ENCODE results near the gene ZFYVE28.

The ZFYVE28 gene

DNA sequence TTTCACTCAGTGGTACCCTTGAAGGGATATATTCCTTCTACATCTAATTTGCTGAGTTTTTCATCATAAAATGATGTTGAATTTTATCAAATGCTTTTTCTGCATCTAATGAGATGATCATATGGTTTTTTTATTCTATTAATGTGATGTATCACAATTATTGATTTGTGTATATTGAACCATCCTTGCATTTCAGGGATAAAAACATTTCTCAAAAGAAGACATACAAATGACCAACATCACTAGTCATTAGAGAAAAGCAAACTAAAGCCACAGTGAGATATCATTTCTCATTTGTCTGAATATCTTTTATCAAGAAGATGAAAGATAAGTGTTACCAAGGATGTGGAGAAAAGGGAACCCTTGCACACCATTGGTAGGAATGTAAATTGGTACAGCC lies 90.9 kb downstream of the ZFYVE28 start:
- no peak for DNase-seq

GRCh38 chr4:2324891-2325290 lies 93.6 kb downstream of the ZFYVE28 start:
- DNase-seq: no peak

DNA sequence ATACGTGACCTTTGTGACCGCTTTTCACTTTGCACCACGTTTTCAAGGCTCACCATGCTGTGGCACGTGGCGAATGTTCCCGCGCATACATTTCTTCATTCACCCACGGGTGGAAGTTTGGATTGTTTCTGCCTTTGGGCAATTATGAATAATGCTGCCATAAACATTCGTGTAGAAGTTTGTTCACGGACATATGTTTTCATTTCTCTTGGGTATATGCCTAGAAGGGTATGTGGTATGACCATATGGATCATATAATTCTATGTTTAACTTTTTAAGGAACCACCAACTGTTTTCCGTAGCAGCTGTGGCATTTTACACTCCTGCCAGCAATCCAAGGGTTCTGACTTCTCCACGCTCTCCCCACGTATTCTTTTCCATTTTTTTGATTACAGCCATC lies 95.6 kb downstream of the ZFYVE28 start:
- DNase-seq: no peak

GRCh38 chr4:2322227-2322626 lies 96.2 kb downstream of the ZFYVE28 start:
- no peak for DNase-seq

DNA sequence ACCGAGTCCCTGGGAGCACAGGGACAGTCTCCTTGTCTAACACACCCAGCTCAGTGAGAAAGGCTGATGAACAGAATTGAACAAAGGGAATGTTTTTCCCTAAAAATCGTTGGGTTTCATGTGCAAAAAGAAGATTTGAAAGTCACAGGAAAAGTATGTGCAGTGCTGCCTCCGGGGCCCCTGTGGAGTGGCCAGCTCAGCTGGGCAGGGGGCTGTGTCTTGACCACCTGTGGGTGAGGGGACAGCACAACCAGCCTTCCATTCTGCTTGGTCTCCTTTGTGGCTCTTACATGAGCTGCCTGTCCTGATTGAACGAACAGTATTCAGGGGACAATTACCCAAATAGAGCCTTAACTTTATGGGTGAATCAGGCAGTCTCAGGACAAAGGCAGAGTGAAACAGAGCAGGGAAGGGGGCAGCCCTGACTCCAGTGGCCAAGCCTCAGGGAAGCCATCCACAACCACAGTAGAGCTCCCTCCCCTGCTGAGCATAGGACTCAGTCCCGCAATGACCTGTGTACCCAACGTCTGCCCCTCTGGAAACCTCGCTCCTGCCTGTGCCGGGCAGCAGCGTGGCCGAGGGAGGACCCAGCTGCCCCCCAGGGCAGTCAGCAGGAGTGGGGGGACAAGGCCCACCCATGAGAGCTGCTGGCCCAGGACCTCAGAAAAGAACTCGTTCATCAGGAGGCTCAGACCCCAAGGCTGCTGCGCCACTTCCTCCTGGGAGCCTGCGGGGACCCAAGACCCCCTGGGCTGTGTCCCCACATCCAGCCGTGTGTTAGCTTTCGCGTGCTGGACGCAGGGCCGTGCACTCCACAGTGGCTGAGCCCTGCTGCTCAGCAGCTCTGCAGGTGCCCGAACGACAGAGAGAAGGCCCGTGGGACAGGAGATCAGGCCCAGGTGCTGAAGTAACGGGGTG lies 96.9 kb downstream of the ZFYVE28 start:
- DNase-seq: no peak

- DNase-seq: no peak
Observed at GRCh38 chr4:2320746-2321145, 97.7 kb downstream of the ZFYVE28 start.

GRCh38 chr4:2320152-2320551 lies 98.3 kb downstream of the ZFYVE28 start:
- DNase-seq: no peak

GRCh38 chr4:2318885-2319284 lies 99.6 kb downstream of the ZFYVE28 start:
- no peak for DNase-seq

DNA sequence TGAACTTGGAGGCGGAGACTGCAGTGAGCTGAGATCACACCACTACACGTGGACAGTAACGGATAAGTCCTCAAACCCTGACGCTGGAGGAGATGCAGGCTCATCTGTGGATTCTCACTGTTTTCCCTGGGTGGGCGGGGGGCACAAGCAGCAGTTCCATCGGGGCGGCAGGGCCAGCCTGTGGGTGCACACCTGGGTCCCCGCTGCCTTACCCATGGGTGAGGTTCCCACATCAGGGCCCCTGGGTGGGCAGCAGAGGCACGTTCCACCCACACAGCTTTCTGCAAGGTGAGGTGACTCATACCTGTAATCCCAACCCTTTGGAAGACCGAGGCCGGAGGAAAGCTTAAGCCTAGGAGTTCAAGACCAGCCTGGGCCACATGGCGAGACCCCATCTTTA lies 100.0 kb downstream of the ZFYVE28 start:
- DNase-seq: no peak

DNA sequence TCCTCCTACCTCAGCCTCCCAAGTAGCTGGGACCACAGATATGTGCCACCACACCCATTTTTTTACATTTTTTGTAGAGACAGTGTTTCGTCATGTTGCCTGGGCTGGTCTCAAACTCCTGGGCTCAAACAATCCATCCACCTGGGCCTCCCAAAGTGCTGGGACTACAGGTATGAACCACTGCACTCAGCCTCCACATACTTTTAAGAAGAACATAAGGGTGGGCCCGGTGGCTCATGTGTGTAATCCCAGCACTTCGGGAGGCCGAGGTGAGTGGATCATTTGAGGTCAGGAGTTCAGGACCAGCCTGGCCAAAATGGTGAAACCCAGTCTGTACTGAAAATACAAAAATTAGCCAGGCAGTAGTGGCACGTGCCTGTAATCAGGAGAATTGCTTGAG lies 105.1 kb downstream of the ZFYVE28 start:
- DNase-seq: no peak

DNA sequence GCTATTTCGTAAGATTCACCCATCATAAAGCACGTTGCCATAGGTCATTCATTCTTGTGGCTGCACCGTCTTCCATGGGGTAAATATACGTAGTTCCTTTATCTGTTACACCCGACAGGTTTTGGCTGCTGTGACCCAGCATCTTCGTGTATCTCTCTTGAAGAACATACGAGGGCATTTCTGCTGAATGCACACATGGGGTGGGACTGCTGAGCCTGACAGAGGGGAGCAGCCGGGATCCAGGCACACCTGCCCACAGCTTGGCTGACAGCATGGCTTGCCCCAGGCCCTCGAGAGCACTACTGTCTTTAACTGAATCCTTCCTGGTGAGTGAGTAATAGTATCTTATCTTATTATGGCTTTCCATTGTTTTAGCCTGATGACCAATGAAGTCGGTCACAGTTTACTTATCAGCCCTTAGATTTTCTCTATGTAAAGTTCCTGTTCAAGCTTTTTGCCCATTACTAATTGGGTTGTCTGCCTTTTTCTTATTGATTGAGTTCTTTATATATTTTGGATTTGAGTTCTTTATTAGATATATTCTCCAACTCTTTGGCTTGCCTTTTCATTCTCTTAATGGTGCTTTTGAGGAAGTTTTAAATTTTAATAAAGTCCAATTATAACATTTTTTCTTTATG lies 111.6 kb downstream of the ZFYVE28 start:
- DNase-seq: no peak

DNA sequence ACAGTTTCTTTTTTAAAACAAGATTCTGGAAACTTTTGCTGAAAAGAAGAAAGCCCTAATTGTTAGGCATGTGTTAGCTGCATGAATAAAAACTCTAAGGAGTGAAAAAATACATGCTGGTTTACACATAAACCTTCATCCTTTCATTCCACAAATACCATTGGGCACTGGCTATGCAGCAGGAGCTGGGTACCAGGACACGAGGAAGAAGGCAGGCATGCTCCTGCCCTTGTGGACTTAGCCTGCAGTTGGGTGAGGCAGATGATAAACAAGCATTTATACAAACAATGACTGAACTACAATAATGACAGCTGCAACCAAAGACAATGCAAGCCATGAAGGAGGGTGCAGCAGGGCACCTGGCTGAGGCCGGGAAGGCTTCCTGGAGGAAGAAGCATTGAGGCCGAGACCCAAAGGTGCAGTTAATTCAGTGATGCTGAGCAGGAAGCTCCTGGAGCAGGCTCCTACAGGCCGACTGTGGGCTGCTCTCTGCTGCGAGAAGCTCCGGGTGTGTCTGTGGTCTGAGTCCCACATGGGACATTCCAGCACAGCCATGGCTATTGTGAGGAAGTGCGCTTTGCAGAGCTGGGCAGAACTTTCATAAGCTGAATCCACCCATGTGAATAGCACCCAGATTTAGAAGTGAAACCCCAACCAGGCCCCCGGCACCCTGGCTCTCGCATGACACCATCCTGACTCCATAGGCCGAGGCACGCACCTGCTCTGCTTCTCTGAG lies 112.5 kb downstream of the ZFYVE28 start:
- DNase-seq: no peak

DNA sequence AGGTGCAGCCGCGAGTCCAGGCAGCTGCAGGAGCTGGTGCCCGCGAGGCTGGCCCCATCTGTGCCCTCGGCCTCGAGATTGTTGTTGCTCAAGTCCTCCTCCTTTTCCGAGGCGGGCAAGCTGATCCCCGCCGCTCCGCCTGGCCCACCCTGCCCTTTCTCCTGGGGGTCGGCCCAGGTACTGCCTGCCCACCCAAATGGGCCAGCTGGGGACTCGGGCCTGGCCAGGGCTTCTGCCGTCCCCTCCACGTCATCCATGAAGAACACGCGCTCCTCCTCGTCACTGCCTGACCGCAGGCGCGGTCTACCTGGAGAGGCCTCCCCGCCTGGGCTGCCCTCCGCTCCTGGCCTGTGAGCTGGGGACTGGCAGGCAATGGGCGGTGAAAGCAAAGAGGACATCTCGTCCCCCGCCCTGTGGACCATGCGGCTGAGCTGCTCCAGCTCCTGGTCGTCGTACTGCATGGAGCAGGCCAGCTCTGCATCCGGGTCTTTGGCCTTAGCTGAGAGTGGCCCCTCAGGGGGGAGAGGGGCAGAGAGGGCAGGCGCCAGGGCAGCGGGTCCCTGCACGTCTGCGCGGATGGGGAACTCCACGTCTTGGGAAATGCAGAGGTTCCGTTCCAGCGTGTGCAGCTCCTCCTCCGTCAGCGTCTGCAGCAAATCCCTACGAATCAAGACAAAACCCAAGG lies 113.4 kb downstream of the ZFYVE28 start:
- no peak for DNase-seq

- DNase-seq: no peak
Observed at GRCh38 chr4:2304321-2304876, 114.0 kb downstream of the ZFYVE28 start.

- no peak for DNase-seq
Observed at GRCh38 chr4:2303686-2304320, 114.6 kb downstream of the ZFYVE28 start.

- no peak for DNase-seq
Observed at GRCh38 chr4:2303121-2303685, 115.2 kb downstream of the ZFYVE28 start.

DNA sequence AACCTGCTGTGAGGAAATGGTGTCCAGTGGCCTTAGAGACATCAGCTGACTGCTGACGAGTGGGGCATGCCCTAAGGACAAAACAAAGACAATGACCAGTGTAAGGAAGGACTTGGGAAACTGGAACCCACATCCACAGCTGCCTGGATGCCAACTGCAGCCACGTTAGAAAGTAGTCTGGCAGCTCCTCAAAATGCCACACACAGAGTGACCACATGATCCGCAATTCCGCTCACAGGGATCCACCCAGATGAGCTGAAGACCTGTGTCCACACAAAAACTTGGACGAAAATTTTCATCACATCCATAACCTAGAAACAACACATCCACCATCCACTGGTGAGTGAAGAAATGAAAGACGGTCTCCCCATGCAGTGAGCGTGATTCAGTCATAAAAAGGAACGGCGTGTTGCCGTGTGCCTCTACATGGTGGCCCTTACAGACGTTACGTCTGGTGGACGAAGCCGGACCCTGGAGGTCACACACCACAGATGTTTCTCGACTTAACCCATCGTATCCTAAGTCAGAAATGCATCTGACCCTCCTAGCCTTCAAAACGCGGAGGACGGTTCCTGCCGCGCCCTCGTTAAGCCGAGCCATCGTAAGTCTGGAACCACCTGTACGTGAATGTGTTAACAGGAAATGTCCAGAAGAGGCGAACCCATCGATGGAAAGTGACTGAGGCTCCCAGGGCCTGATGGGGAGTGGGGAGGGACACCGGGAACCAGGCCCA lies 115.9 kb downstream of the ZFYVE28 start:
- no peak for DNase-seq

- DNase-seq: no peak
Observed at GRCh38 chr4:2301806-2302205, 116.6 kb downstream of the ZFYVE28 start.

- no peak for DNase-seq
Observed at GRCh38 chr4:2301225-2301642, 117.2 kb downstream of the ZFYVE28 start.

DNA sequence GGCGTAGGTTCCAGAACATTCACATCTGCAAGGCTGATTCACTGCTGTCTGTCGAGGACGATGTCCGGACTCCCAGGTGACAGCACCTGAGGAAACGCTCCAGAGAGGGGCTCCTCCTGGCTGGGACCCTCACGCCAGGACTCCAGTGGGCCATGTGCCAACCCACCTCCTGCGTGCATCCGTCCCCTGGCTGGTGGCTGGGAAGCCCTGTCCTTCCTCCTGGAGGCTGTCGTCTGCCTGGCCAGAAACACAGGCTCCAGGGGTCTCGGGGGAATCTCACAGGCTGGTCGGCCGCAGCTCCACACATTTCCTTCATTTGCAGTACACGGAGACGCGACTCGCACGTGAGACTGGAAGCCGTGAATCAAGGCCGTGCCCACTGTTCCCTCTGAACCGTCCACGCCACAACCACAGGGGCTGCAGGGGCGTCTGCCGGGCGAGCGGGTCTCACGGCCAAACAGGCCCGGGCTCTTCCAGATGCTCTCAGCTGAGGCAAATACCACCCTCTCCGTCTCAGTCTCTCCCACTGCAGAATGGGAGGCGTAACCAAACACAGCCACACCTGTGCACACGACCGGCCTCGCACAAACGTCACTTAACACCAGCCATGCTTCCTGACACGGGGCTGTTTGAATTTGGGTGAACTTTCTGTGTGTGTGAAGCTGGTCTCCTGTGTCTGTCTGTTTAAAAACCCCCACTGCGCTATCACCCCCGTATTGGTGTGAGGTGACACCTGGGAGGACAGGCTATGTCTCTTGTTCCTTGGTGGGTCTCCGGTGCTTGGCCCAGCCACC lies 117.8 kb downstream of the ZFYVE28 start:
- no peak for DNase-seq

Data from NCI-H2171 (cell line).